SK-N-SH (cell line): ENCODE results near the gene DENND1A.

Experiments
- CTCF ChIP-seq: fragments of 200-600 bp; sonication (generic); IDR thresholded peaks from 2 replicates; pipeline ENCODE4 v1.6.1; 2017; ENCODE audit warnings: antibody characterized with exemption, mild to moderate bottlenecking, moderate library complexity
- EP300 ChIP-seq, 2 experiments: IDR thresholded peaks; 2 replicates each; pipeline versions ENCODE4 v1.4.0 to v1.6.1; 2012; ENCODE audit warnings: borderline replicate concordance in 1 of 2, low read depth in 1 of 2, low read length in 1 of 2
- EZH2phosphoT487 ChIP-seq: fragments of 200-600 bp; sonication (generic); IDR thresholded peaks from 2 replicates; pipeline ENCODE4 v1.6.1; 2017; ENCODE audit warnings: low read depth, mixed run types, mild to moderate bottlenecking, antibody characterized with exemption, moderate library complexity, borderline replicate concordance
- JUND ChIP-seq: IDR thresholded peaks from 2 replicates; pipeline ENCODE4 v1.4.0; 2012
- MXI1 ChIP-seq: IDR thresholded peaks from 2 replicates; pipeline ENCODE4 v1.6.1; 2012; ENCODE audit warnings: mild to moderate bottlenecking, low read depth, low read length, improper control_type of control experiment
- NFIC ChIP-seq: IDR thresholded peaks from 2 replicates; pipeline ENCODE4 v1.4.0; 2012; ENCODE audit warnings: borderline replicate concordance
- NRF1 ChIP-seq: IDR thresholded peaks from 2 replicates; pipeline ENCODE4 v1.6.1; 2012; ENCODE audit warnings: low read depth, mild to moderate bottlenecking, low read length
- PBX3 ChIP-seq: IDR thresholded peaks from 2 replicates; pipeline ENCODE4; 2012
- POLR2AphosphoS5 ChIP-seq: IDR thresholded peaks from 2 replicates; pipeline ENCODE4 v1.6.1; 2012; ENCODE audit warnings: low read depth, low read length
- RAD21 ChIP-seq: IDR thresholded peaks from 2 replicates; pipeline ENCODE4 v1.6.1; 2012; ENCODE audit warnings: mild to moderate bottlenecking, low read length
- REST ChIP-seq: IDR thresholded peaks from 2 replicates; pipeline ENCODE4 v1.6.1; 2012; ENCODE audit warnings: mild to moderate bottlenecking, low read depth, low read length, moderate library complexity
- SIN3A ChIP-seq: IDR thresholded peaks from 2 replicates; pipeline ENCODE4 v1.6.1; 2012; ENCODE audit warnings: low read depth, mild to moderate bottlenecking, low read length, moderate library complexity, borderline replicate concordance
- USF2 ChIP-seq: fragments of 150-350 bp; IDR thresholded peaks from 2 replicates; pipeline ENCODE4 v1.6.1; 2017; ENCODE audit warnings: antibody characterized with exemption, low read length, low read depth, borderline replicate concordance

GRCh38 chr9:123643518-123643917 lies 286.4 kb downstream of the DENND1A start:
- no peak for TF ChIP-seq MXI1
- no peak for TF ChIP-seq PBX3
- TF ChIP-seq JUND, result no peak
- TF ChIP-seq SIN3A, result no peak
- no peak for TF ChIP-seq CTCF
- TF ChIP-seq REST, result no peak
- no peak for TF ChIP-seq NRF1
- no peak for TF ChIP-seq USF2
- no peak for TF ChIP-seq EZH2phosphoT487
- TF ChIP-seq RAD21, result no peak
- TF ChIP-seq NFIC, result no peak
- no peak for TF ChIP-seq EP300 (IDR thresholded peaks at IDR 0.05; ENCODE audit: borderline replicate concordance in 1 of 2, low read depth in 1 of 2, low read length in 1 of 2)
- TF ChIP-seq POLR2AphosphoS5, result no peak
